HepG2 (cell line): ENCODE data around the gene SH3YL1. TPM values are rescaled to one million over a fixed set of nuclear protein-coding genes. Genes with fewer than 3 reads are reported as not detected.

Experiments
- ATAC-seq: fragments of 200-7000 bp; cut with Tn5 transposase; 3 replicates; pipeline ENCODE4 v1.9.1; 2020; ENCODE audit warnings: mild to moderate bottlenecking, moderate library complexity
- BruUV-seq: library from RNA; stranded (reverse); fragments of 400-500 nt; replicated peaks from 2 replicates; lab custom pipeline; 2021; lab: Mats Ljungman, UMichigan
- CTCF ChIA-PET: fragments of 300-600 bp; formaldehyde crosslinking; extraction: SDS; loops from one replicate; lab custom pipeline; 2021; ENCODE audit warnings: low total read pairs, inconsistent platforms, low intra/inter-chr PET ratio; lab: Yijun Ruan, JAX
- POLR2A ChIA-PET: fragments of 350-600 bp; sonication (Branson Sonifier 250); formaldehyde crosslinking; loops from one replicate; lab custom pipeline; 2020; ENCODE audit warnings: antibody characterized with exemption, inconsistent platforms; lab: Yijun Ruan, JAX
- DNase-seq: peaks from one replicate; pipeline ENCODE4 v3.0.0-alpha.2; 2015; ENCODE audit warnings: low spot score
- FAIRE-seq: peaks from 3 replicates; lab custom pipeline; 2011; peaks lifted over from hg19 to GRCh38; lab: Jason Lieb, UNC
- H2AFZ ChIP-seq: one replicate; pipeline ENCODE4 v1.6.1; 2011; ENCODE audit warnings: low read length, inconsistent platforms
- H3K27ac ChIP-seq: fragments of 300-600 bp; 3 replicates; pipeline ENCODE4 v1.8.0; 2011; ENCODE audit warnings: mixed run types, mild to moderate bottlenecking, mixed read lengths, low read length, inconsistent platforms; ENCODE audit not compliant: insufficient read depth; ENCODE audit errors: extremely low read length
- H3K27me3 ChIP-seq, 2 experiments: fragments of 200-600 bp in 1 of 2; 2 replicates in 1 of 2; 3 replicates in 1 of 2; pipeline versions ENCODE4 v1.6.0 to v1.8.0; 2011; ENCODE audit warnings: low read length in 2 of 2, mild to moderate bottlenecking in 2 of 2, moderate library complexity in 2 of 2, inconsistent platforms in 1 of 2; ENCODE audit not compliant: insufficient read depth in 2 of 2, control insufficient read depth in 1 of 2
- H3K36me3 ChIP-seq, 2 experiments: fragments of 200-600 bp in 1 of 2; replicated peaks in 1 of 2; 2 replicates in 1 of 2; 3 replicates in 1 of 2; pipeline versions ENCODE4 v1.5.1 to v1.8.0; 2011; ENCODE audit warnings: low read length in 2 of 2, inconsistent platforms in 1 of 2; ENCODE audit not compliant: insufficient read depth in 2 of 2, control insufficient read depth in 1 of 2
- H3K4me1 ChIP-seq: 2 replicates; pipeline ENCODE4 v1.5.1; 2012; ENCODE audit warnings: low read length, inconsistent platforms; ENCODE audit not compliant: insufficient read depth
- H3K4me2 ChIP-seq: 2 replicates; pipeline ENCODE4 v1.6.0; 2011; ENCODE audit warnings: low read depth, low read length, inconsistent platforms
- H3K4me3 ChIP-seq, 3 experiments: fragments of 200-600 bp in 1 of 3; sonication (generic), shearing (Covaris generic) in 1 of 3; replicated peaks in 1 of 3; 2 replicates each; pipeline ENCODE4 v1.5.1; 2011 to 2016; ENCODE audit warnings: low read length in 3 of 3, inconsistent platforms in 2 of 3, low read depth in 2 of 3, mild to moderate bottlenecking in 2 of 3, control low read depth in 1 of 3, mixed read lengths in 1 of 3; ENCODE audit not compliant: insufficient read depth in 1 of 3
- H3K79me2 ChIP-seq: one replicate; pipeline ENCODE4 v1.6.1; 2011; ENCODE audit warnings: low read length, inconsistent platforms; ENCODE audit not compliant: insufficient read depth
- H3K9ac ChIP-seq: 2 replicates; pipeline ENCODE4 v1.6.0; 2011; ENCODE audit warnings: mild to moderate bottlenecking, low read depth, low read length, inconsistent platforms; ENCODE audit not compliant: insufficient read depth
- H3K9me3 ChIP-seq: 2 replicates; pipeline ENCODE4 v1.5.1; 2012; ENCODE audit warnings: mild to moderate bottlenecking, low read length
- H4K20me1 ChIP-seq: 2 replicates; pipeline ENCODE4 v1.6.0; 2011; ENCODE audit warnings: inconsistent platforms, mild to moderate bottlenecking, low read length, moderate library complexity; ENCODE audit not compliant: insufficient read depth
- AGO2 ChIP-seq: fragments of 200-400 bp; formaldehyde crosslinking; optimal IDR thresholded peaks from 2 replicates; pipeline ENCODE3; 2017; ENCODE audit warnings: mild to moderate bottlenecking, low read depth, low read length, moderate library complexity
- HDAC6 ChIP-seq: fragments of 200-600 bp; sonication (generic); IDR thresholded peaks from 2 replicates; pipeline ENCODE4 v1.7.0; 2017; ENCODE audit warnings: mild to moderate bottlenecking, antibody characterized with exemption, low read length, low read depth
- HIVEP1 ChIP-seq: sonication (generic); formaldehyde crosslinking; IDR thresholded peaks from 2 replicates; pipeline ENCODE4 v1.4.0; 2020; ENCODE audit warnings: mild to moderate bottlenecking, missing genetic modification reagents
- IRF2 ChIP-seq: IDR thresholded peaks from 2 replicates; pipeline ENCODE4 v1.6.1; 2018; ENCODE audit warnings: missing genetic modification reagents, missing compliant biosample characterization
- MAFF ChIP-seq: IDR thresholded peaks from 2 replicates; pipeline ENCODE4 v1.6.1; 2011; ENCODE audit warnings: low read depth, low read length, improper control_type of control experiment
- NRL ChIP-seq: sonication (generic); formaldehyde crosslinking; IDR thresholded peaks from 2 replicates; pipeline ENCODE4 v1.5.0; 2020; ENCODE audit warnings: missing genetic modification reagents, mild to moderate bottlenecking, moderate library complexity, borderline replicate concordance
- TBX2 ChIP-seq: sonication (generic); formaldehyde crosslinking; IDR thresholded peaks from 2 replicates; pipeline ENCODE4 v1.5.0; 2020; ENCODE audit warnings: missing genetic modification reagents, mild to moderate bottlenecking, borderline replicate concordance
- ZBTB1 ChIP-seq: sonication (generic); formaldehyde crosslinking; IDR thresholded peaks from 2 replicates; pipeline ENCODE4 v1.4.0; 2020; ENCODE audit warnings: missing genetic modification reagents, borderline replicate concordance
- ZNF124 ChIP-seq: sonication (generic); formaldehyde crosslinking; IDR thresholded peaks from 2 replicates; pipeline ENCODE4 v1.4.0; 2020; ENCODE audit warnings: missing genetic modification reagents
- ZNF326 ChIP-seq: sonication (generic); formaldehyde crosslinking; IDR thresholded peaks from 2 replicates; pipeline ENCODE4 v1.4.0; 2020; ENCODE audit warnings: missing genetic modification reagents, borderline replicate concordance
- ZNF775 ChIP-seq: sonication (generic); formaldehyde crosslinking; IDR thresholded peaks from 2 replicates; pipeline ENCODE4 v1.4.0; 2020; ENCODE audit warnings: missing genetic modification reagents, mild to moderate bottlenecking, moderate library complexity, borderline replicate concordance
- WGBS: methylation state at CpG from one replicate; pipeline ENCODE4 v1.1.6; 2017; ENCODE audit warnings: low lambda C conversion rate; 5-methylcytosine and 5-hydroxymethylcytosine counted together
- in situ Hi-C: cut with HindIII; loops from 2 replicates; pipeline ENCODE4 v1.10.0; 2017; ENCODE audit warnings: low pct_unique_long_range_greater_than_20kb; ENCODE audit not compliant: extremely low pct_ligation_motif_present
- intact Hi-C: fragments of 100-400 bp; cut with micrococcal nuclease; formaldehyde crosslinking; loops from one replicate; pipeline ENCODE4 v1.10.0; 2022; ENCODE audit not compliant: unreplicated experiment
- polyA plus RNA-seq, 8 experiments: library from polyadenylated mRNA; depleted of rRNA in 3 of 8; stranded (reverse) in 7 of 8; unstranded in 1 of 8; fragments of >200 nt; fragmentation: Illumina TruSeq in 4 of 8; extraction: Trizol in 4 of 8; gene quantifications; 2 replicates each; pipeline versions ENCODE4 v1.2.1 to v1.2.3, GENCODE V29; 2011 to 2016; ENCODE audit warnings: low read depth in 4 of 8, missing spikeins in 1 of 8, mixed read lengths in 1 of 8; ENCODE audit not compliant: insufficient read depth in 1 of 8
- total RNA-seq, 5 experiments: library from RNA; depleted of rRNA; stranded (reverse); fragments of >200 nt; fragmentation: Illumina TruSeq; extraction: Trizol; gene quantifications; 2 replicates each; pipeline ENCODE4 v1.2.3, GENCODE V29; 2016; ENCODE audit warnings: low read depth in 1 of 5
- TF ChIP-seq, protein P1 (sequence below): sonication (generic); formaldehyde crosslinking; IDR thresholded peaks from 2 replicates; pipeline ENCODE4 v1.5.1; 2020; ENCODE audit warnings: mild to moderate bottlenecking, moderate library complexity, missing genetic modification reagents
- TF ChIP-seq, protein P2 (sequence below): sonication (generic); formaldehyde crosslinking; IDR thresholded peaks from 2 replicates; pipeline ENCODE4 v1.8.1; 2023; ENCODE audit warnings: mild to moderate bottlenecking, inconsistent platforms, moderate library complexity, missing genetic modification reagents, borderline replicate concordance

The SH3YL1 gene
- total and polyA plus RNA-seq, 2 of the 13 experiments (the other 11 are each of a cell fraction or from before 2014, with no cell fraction given): 13.0 to 48.2 TPM

DNA sequence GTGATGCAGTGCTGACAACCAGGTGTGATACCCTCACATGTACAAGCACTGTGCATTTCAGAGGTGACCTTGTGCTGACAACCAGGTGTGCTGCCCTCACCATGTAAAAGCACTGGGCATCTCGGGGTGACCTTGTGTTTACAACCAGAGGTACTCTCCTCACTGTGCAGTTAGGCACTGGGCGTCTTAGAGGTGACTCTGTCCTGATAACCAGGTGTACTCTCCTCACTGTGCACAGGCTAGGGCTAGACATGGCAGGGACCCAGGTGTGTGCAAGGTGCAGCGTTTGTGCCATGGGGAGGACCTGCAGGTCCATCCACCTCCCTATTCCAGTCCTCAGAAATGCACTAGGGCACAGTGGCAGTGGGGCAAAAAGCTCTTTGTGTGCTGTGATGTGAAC is 32.5 kb upstream of the SH3YL1 start (continued):
- TF ChIP-seq ZNF775 (CRISPR knock-in tag) (no peak), IRF2 (CRISPR knock-in tag) (no peak), ZBTB1 (CRISPR knock-in tag) (no peak), NRL (CRISPR knock-in tag) (no peak)

DNA sequence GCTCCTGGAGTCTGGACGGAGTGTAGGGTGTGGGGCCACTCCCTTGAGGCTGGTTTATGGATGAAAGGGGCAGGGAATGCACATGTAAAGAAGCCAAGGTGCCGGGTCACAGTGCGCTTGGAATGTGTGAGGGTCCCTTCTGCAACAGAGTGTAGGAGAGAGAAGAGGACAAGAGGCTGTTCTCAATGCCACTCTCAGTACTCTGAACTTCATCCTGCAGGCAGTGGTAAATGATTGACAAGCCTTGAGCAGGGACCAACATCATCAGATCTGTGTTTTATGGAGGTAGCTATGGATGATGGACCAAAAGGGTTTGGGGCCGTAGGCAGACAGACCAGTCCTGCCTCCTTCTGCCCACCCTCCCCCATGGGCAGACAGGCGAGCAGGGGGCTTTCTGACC is 31.3 kb upstream of the SH3YL1 start:
- Histone ChIP-seq H3K79me2 (no peaks in the 10 kb centered on the region), H3K9ac (no peak overlapping the region), H3K27me3 (peaks cover 0 to 17% of the 10 kb centered on the region in 2 experiments; a peak in 4 of 5 replicates), H3K9me3 (no peaks in the 10 kb centered on the region), H3K36me3 (no peaks in the 10 kb centered on the region), H3K27ac (no peak overlapping the region), H3K4me3 (no peak overlapping the region), H3K4me2 (no peak overlapping the region), H2AFZ (no peak overlapping the region), H4K20me1 (no peaks in the 10 kb centered on the region), H3K4me1 (peaks cover 9% of the 10 kb centered on the region)
- ChIA-PET CTCF (no interaction called here), POLR2A (no interaction called here)
- 3% methylated on average over 5 of the region's 5 CpGs for WGBS
- DNase-seq: no peak
- ATAC-seq: peak; percentile 90
- no peak for FAIRE-seq
- in situ Hi-C loops (no loop called here), intact Hi-C loops (no loop called here)
- BruUV-seq: no TSS peak
- TF ChIP-seq, protein P1, sequence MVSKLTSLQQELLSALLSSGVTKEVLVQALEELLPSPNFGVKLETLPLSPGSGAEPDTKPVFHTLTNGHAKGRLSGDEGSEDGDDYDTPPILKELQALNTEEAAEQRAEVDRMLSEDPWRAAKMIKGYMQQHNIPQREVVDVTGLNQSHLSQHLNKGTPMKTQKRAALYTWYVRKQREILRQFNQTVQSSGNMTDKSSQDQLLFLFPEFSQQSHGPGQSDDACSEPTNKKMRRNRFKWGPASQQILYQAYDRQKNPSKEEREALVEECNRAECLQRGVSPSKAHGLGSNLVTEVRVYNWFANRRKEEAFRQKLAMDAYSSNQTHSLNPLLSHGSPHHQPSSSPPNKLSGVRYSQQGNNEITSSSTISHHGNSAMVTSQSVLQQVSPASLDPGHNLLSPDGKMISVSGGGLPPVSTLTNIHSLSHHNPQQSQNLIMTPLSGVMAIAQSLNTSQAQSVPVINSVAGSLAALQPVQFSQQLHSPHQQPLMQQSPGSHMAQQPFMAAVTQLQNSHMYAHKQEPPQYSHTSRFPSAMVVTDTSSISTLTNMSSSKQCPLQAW: peak; percentile 52
- TF ChIP-seq HDAC6 (no peak), ZNF326 (CRISPR knock-in tag) (no peak), TBX2 (CRISPR knock-in tag) (no peak), ZNF124 (CRISPR knock-in tag) (no peak), MAFF (no peak), HIVEP1 (CRISPR knock-in tag) (no peak), AGO2 (no peak)
- TF ChIP-seq, protein P2, sequence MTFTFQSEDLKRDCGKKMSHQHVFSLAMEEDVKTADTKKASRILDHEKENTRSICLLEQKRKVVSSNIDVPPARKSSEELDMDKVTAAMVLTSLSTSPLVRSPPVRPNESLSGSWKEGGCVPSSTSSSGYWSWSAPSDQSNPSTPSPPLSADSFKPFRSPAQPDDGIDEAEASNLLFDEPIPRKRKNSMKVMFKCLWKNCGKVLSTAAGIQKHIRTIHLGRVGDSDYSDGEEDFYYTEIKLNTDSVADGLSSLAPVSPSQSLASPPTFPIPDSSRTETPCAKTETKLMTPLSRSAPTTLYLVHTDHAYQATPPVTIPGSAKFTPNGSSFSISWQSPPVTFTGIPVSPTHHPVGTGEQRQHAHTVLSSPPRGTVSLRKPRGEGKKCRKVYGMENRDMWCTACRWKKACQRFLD (CRISPR knock-in tag): no peak
